ENCODE data around the gene RNF182. TPM values are rescaled to one million over a fixed set of nuclear protein-coding genes. Genes with fewer than 3 reads are reported as not detected.
"Not testable (repeated sequence)": the region's sequence is repeated elsewhere in the genome, so short reads cannot be mapped to it uniquely, and the experiment has no call there.

RNF182 gene
- polyA plus RNA-seq (ENCODE audit: insufficient read length in 4 of 4): 1 to 10 TPM; 2.6 to 3.5 (median 2.9) TPM

GRCh38 chr6:13924949-13925881 lies at the start of gene RNF182:
TSS of gene RNF182 (plus strand) at chr6:13924952. CDS start at chr6:13977120, 52,168 bp downstream.
- DNase-seq (ENCODE audit: low read depth in 4 of 4, low spot score in 2 of 4): peak in 1 of 4 donors; percentile 26

- no peak for DNase-seq (ENCODE audit: low read depth in 4 of 4, low spot score in 2 of 4)
These were observed 47.7 kb upstream of the RNF182 start for GRCh38 chr6:13877051-13877450.

GRCh38 chr6:13880061-13880663 lies 44.6 kb upstream of the RNF182 start:
- not testable (repeated sequence) for DNase-seq (ENCODE audit: low read depth in 4 of 4, low spot score in 2 of 4)

GRCh38 chr6:13881621-13882165 lies 43.1 kb upstream of the RNF182 start:
- no peak for DNase-seq (ENCODE audit: low read depth in 4 of 4, low spot score in 2 of 4)

GRCh38 chr6:13883966-13884365 lies 40.8 kb upstream of the RNF182 start:
- no peak for DNase-seq (ENCODE audit: low read depth in 4 of 4, low spot score in 2 of 4)

- no peak for DNase-seq (ENCODE audit: low read depth in 4 of 4, low spot score in 2 of 4)
These were observed 40.4 kb upstream of the RNF182 start for GRCh38 chr6:13884397-13884796.

GRCh38 chr6:13885601-13886000 lies 39.2 kb upstream of the RNF182 start:
- DNase-seq (ENCODE audit: low read depth in 4 of 4, low spot score in 2 of 4): no peak

- no peak for DNase-seq (ENCODE audit: low read depth in 4 of 4, low spot score in 2 of 4)
These were observed 37.8 kb upstream of the RNF182 start for GRCh38 chr6:13886949-13887348.

- DNase-seq (ENCODE audit: low read depth in 4 of 4, low spot score in 2 of 4): no peak
These were observed 32.6 kb upstream of the RNF182 start for GRCh38 chr6:13892017-13892645.

GRCh38 chr6:13902922-13903321 lies 21.8 kb upstream of the RNF182 start:
- DNase-seq (ENCODE audit: low read depth in 4 of 4, low spot score in 2 of 4): no peak

GRCh38 chr6:13903364-13903763 lies 21.4 kb upstream of the RNF182 start:
- DNase-seq (ENCODE audit: low read depth in 4 of 4, low spot score in 2 of 4): no peak

GRCh38 chr6:13907001-13907350 lies 17.8 kb upstream of the RNF182 start:
- DNase-seq (ENCODE audit: low read depth in 4 of 4, low spot score in 2 of 4): no peak

GRCh38 chr6:13907614-13908215 lies 17.0 kb upstream of the RNF182 start:
- no peak for DNase-seq (ENCODE audit: low read depth in 4 of 4, low spot score in 2 of 4)

GRCh38 chr6:13908955-13909381 lies 15.8 kb upstream of the RNF182 start:
- DNase-seq (ENCODE audit: low read depth in 4 of 4, low spot score in 2 of 4): peak in 2 of 4 donors; percentile 38 to 54

- DNase-seq (ENCODE audit: low read depth in 4 of 4, low spot score in 2 of 4): no peak
These were observed 14.3 kb upstream of the RNF182 start for GRCh38 chr6:13910443-13910842.

GRCh38 chr6:13911337-13911736 lies 13.4 kb upstream of the RNF182 start:
- DNase-seq (ENCODE audit: low read depth in 4 of 4, low spot score in 2 of 4): no peak

- no peak for DNase-seq (ENCODE audit: low read depth in 4 of 4, low spot score in 2 of 4)
These were observed 11.3 kb upstream of the RNF182 start for GRCh38 chr6:13913226-13914001.

- no peak for DNase-seq (ENCODE audit: low read depth in 4 of 4, low spot score in 2 of 4)
These were observed 10.4 kb upstream of the RNF182 start for GRCh38 chr6:13914351-13914750.

GRCh38 chr6:13915561-13916229 lies 9.1 kb upstream of the RNF182 start:
- DNase-seq (ENCODE audit: low read depth in 4 of 4, low spot score in 2 of 4): no peak

Measured in left renal cortex interstitium (tissue), 4 donors.